Measurements from ENCODE around the gene RIPOR3. TPM values are rescaled to one million over a fixed set of nuclear protein-coding genes. Genes with fewer than 3 reads are reported as not detected.
"Not testable (repeated sequence)": the region's sequence is repeated elsewhere in the genome, so short reads cannot be mapped to it uniquely, and the experiment has no call there.

The RIPOR3 gene
- polyA plus RNA-seq, 4 donors, result 6.2 to 7.1 (median 6.6) TPM

DNA sequence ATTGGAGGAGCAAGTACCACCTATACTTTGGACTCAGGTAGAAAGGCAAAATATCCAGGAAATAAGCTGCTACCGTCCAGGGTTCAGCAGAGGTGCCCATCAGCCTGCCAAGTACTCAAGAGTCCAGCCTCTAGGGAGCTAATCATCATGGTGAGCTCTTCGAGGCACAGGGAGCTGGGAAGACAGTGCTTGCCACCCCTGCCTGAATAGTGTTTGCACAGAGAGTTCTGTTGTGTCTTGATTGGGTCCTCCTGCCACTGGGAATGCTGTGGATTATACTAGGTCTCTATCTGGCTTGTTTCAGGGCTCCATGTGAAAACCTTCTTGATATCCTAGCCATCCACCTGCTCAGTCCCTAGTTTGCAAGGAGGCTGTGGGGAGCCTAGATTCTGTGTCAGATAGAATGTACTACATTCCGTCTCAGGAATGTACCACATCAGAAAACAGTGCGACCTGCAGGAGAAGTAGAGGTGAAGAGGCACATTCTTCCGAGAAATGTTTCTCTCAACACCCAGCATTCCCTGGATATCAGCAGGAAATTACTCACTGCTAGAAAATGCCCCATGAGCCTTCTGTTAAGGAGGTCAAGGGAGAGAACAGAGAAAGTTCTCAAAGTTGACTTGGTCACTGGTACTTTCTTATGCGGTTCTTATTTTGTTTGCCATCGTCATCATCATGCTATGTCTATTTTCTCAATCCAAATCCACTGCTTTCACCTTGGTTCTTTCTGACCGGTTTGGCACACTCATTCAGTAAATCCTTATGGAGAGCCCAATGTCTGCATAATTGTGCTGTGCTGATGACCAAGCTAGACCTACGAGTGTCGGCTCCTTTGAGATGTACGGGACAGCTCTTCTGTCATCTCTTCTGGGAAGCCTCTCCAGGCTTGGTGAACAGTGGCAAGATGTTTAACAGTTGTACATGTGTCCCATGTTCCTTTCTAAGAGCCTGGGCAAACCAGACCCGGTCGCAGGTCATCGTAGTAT lies 150.4 kb downstream of the RIPOR3 start:
- no peak for DNase-seq (ENCODE audit: low read depth in 4 of 4, low spot score in 3 of 4)

DNA sequence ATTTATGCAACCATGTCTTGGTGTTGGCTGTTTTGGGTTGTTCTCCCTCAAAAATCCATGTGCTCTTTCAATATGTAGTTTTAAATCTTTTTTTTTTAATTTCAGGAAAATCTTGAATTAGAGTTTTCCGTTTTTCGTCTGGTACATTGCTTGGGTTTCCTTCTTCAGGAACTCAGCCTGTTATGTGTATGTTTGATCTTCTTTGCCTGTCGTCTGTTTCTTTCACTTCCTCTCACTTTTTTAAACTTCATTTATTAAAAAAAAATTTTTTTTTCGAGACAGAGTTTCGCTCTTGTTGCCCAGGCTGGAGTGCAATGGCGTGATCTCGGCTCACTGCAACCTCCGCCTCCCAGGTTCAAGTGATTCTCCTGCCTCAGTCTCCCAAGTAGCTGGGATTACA lies 151.5 kb downstream of the RIPOR3 start:
- DNase-seq (ENCODE audit: low read depth in 4 of 4, low spot score in 3 of 4), result not testable (repeated sequence)

DNA sequence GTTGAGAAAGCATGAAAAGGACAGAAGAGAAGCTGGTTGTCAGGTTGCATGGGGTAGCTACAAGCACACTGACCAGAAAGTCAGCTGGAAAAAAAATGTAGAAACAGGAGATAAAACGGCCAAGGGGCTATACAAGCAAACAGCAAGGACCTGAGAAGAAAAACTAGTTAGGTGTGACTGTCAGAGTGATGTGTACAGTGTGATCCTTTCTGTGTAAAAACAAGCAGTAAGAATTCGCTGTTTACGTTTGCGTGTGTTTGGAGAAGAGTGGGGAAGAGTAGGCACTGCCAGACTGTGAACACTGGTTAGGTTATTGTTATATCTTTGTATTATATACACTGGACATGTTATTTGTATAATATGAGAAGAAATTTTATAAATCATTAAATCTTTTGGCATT lies 153.1 kb downstream of the RIPOR3 start:
- no peak for DNase-seq (ENCODE audit: low read depth in 4 of 4, low spot score in 3 of 4)

DNA sequence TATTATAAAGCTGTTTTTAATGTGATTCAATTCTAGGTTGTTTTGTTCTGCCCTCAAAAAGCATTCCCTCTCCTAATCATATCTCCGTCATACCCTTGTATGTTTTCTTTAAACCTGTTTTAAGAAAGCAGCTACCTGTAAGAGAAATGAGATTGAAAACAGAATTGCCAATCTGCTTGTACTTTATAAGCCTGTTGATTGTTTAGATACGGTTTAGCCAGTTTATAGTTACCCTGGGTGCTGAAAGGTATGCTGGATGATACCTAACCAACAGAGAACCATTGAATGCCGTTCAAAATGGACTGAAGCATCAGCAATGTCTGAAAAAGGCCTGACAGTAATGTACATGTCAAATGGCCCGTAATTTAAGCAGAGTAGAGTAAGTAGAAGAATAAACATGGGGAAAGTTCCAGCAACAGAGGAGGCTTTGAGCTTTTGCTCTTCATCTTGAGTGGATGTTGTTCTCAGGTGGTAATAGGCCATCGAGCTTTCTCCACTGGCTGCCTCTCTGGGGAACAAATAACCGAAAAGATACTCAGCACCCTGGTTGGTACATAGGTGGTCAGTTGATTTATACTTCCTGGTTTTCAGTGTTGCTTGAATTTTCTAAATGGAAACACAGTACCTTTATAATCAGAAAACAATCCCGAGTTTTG lies 153.7 kb downstream of the RIPOR3 start:
- DNase-seq (ENCODE audit: low read depth in 4 of 4, low spot score in 3 of 4), result no peak

DNA sequence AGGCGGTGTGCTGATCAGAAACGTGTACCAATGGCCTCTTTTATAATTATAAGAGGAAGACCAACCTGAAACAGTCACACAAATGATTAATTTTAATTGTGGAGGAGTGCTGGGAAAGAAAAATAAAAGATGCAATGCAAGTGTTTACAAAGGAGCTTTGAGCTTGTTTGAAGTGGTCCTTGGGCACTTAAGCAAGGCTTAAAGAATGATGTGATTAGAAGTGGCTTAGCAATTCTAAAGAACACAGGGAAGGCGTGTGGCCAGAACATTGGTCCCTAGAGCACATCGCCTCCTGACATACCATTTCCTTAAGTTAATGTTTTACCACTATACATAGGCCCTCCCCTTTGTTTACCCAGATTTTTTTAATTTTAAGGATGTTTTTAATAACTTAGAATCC lies 155.0 kb downstream of the RIPOR3 start:
- no peak for DNase-seq (ENCODE audit: low read depth in 4 of 4, low spot score in 3 of 4)

Other genes with a start within 250 kb of the RIPOR3 start
- 10 to 100 TPM; 32.0 to 34.9 (median 34.2) TPM for gene PTPN1, start 181.2 kb downstream of the RIPOR3 start, polyA plus RNA-seq (ENCODE audit: insufficient read length in 4 of 4)
- gene PARD6B, start 40.0 kb upstream of the RIPOR3 start, polyA plus RNA-seq (ENCODE audit: insufficient read length in 4 of 4), result 10 to 100 TPM; 18.7 to 29.7 (median 23.5) TPM
- gene BCAS4, start 103.5 kb upstream of the RIPOR3 start, polyA plus RNA-seq (ENCODE audit: insufficient read length in 4 of 4), result 1 to 10 TPM; 4.2 to 6.9 (median 5.4) TPM
- 100 to 1,000 TPM; 104 to 140 (median 128) TPM for gene ADNP, start 239.9 kb upstream of the RIPOR3 start, polyA plus RNA-seq (ENCODE audit: insufficient read length in 4 of 4)